SK-N-MC (cell line): ENCODE measurements around the gene CFAP61.

Source experiments
- EZH2 ChIP-seq: fragments of 200-600 bp; sonication (generic); IDR thresholded peaks from one replicate; pipeline ENCODE4 v1.6.1; 2017; ENCODE audit warnings: antibody characterized with exemption
- FOXP2 ChIP-seq: optimal IDR thresholded peaks from 2 replicates; pipeline ENCODE3; 2011; ENCODE audit warnings: mild to moderate bottlenecking, moderate library complexity; ENCODE audit not compliant: insufficient read depth; ENCODE audit errors: extremely low read length, control extremely low read depth
- POLR2AphosphoS5 ChIP-seq: IDR thresholded peaks from 2 replicates; pipeline ENCODE4 v1.6.1; 2012; ENCODE audit warnings: mild to moderate bottlenecking, low read depth, low read length, borderline replicate concordance

- no peak for TF ChIP-seq EZH2
- no peak for TF ChIP-seq POLR2AphosphoS5
- TF ChIP-seq FOXP2, result no peak
These were observed 12.5 kb upstream of the CFAP61 start for GRCh38 chr20:20039752-20040387.
